HCT116 (cell line): ENCODE data around the gene BTBD2. TPM values are rescaled to one million over a fixed set of nuclear protein-coding genes. Genes with fewer than 3 reads are reported as not detected.
A peak's percentile ranks its signal among the peaks of the same experiment; 100 is the strongest.

Source experiments
- ATAC-seq: fragments of 200-7000 bp; cut with Tn5 transposase; 2 replicates; pipeline ENCODE4 v1.9.1; 2020; ENCODE audit warnings: mild to moderate bottlenecking, moderate library complexity
- BruUV-seq: library from RNA; stranded (reverse); fragments of 400-500 nt; replicated peaks from 2 replicates; lab custom pipeline; 2021; lab: Mats Ljungman, UMichigan
- CTCF ChIA-PET: fragments of 300-600 bp; sonication (Branson Sonifier 250); formaldehyde crosslinking; loops from one replicate; lab custom pipeline; 2021; ENCODE audit warnings: antibody characterized with exemption; lab: Charles Lee
- POLR2A ChIA-PET: fragments of 300-600, 350-600 bp; sonication (Branson Sonifier 250); formaldehyde crosslinking; loops from one replicate; lab custom pipeline; 2021; ENCODE audit warnings: antibody characterized with exemption; lab: Charles Lee
- RAD21 ChIA-PET, 2 experiments: fragments of 300-600 bp; sonication (Branson Sonifier 250); formaldehyde crosslinking; loops; one replicate each; lab custom pipeline; 2023; ENCODE audit warnings: low total read pairs in 2 of 2; ENCODE audit not compliant: uncharacterized antibody in 2 of 2, unreplicated experiment in 2 of 2, low non-redundant PET in 1 of 2; lab: Charles Lee
- DNase-seq: peaks from one replicate; pipeline ENCODE4 v3.0.0-alpha.2; 2010; ENCODE audit warnings: low read depth, low spot score
- H2AFZ ChIP-seq: fragments of 200-600 bp; shearing (Covaris generic), sonication (generic); 2 replicates; pipeline ENCODE4 v1.6.1; 2017; ENCODE audit warnings: low read depth, mixed run types, mixed read lengths, antibody characterized with exemption, low read length; ENCODE audit not compliant: poor library complexity, severe bottlenecking
- H3K27ac ChIP-seq: 2 replicates; pipeline ENCODE4 v1.5.1; 2012; ENCODE audit warnings: low read depth, low read length
- H3K27me3 ChIP-seq: fragments of 200-600 bp; sonication (generic); 2 replicates; pipeline ENCODE4 v1.6.1; 2016; ENCODE audit warnings: mixed run types, low read length, mixed read lengths; ENCODE audit not compliant: insufficient read depth
- H3K36me3 ChIP-seq, 2 experiments: fragments of 200-500 bp in 1 of 2; fragments of 200-600 bp in 1 of 2; sonication (Bioruptor generic) in 1 of 2; sonication (generic) in 1 of 2; 2 replicates each; pipeline versions ENCODE4 v1.5.1 to v1.6.1; 2014 to 2016; ENCODE audit warnings: low read length in 2 of 2, inconsistent platforms in 1 of 2, mixed read lengths in 1 of 2, mixed run types in 1 of 2; ENCODE audit not compliant: insufficient read depth in 2 of 2, control insufficient read depth in 1 of 2
- H3K4me1 ChIP-seq, 2 experiments: fragments of 200-600 bp in 1 of 2; sonication (generic) in 1 of 2; 2 replicates each; pipeline versions ENCODE4 v1.5.1 to v1.6.1; 2012 to 2017; ENCODE audit warnings: low read length in 2 of 2, inconsistent platforms in 1 of 2, mild to moderate bottlenecking in 1 of 2, mixed read lengths in 1 of 2, mixed run types in 1 of 2, moderate library complexity in 1 of 2; ENCODE audit not compliant: insufficient read depth in 2 of 2, control insufficient read depth in 1 of 2
- H3K4me2 ChIP-seq: fragments of 200-600 bp; sonication (generic); 2 replicates; pipeline ENCODE4 v1.6.1; 2017; ENCODE audit warnings: mixed run types, low read length, mixed read lengths
- H3K4me3 ChIP-seq, 2 experiments: fragments of 200-600 bp in 1 of 2; sonication (generic) in 1 of 2; replicated peaks in 1 of 2; 2 replicates each; pipeline ENCODE4 v1.5.1; 2011 to 2016; ENCODE audit warnings: low read length in 2 of 2, control low read depth in 1 of 2, low read depth in 1 of 2, mild to moderate bottlenecking in 1 of 2, mixed read lengths in 1 of 2, mixed run types in 1 of 2
- H3K79me2 ChIP-seq: fragments of 200-600 bp; sonication (generic); 2 replicates; pipeline ENCODE4 v1.6.1; 2017; ENCODE audit warnings: mild to moderate bottlenecking, mixed run types, low read length, moderate library complexity, mixed read lengths; ENCODE audit not compliant: insufficient read depth
- H3K9ac ChIP-seq: fragments of 200-600 bp; sonication (generic); 2 replicates; pipeline ENCODE4 v1.6.1; 2016; ENCODE audit warnings: low read length, mixed read lengths
- H3K9me2 ChIP-seq: fragments of 200-600 bp; sonication (generic), shearing (Covaris generic); 2 replicates; pipeline ENCODE4 v1.6.1; 2017; ENCODE audit warnings: mixed run types, mild to moderate bottlenecking, moderate library complexity; ENCODE audit not compliant: insufficient read depth
- H3K9me3 ChIP-seq, 2 experiments: fragments of 200-500 bp in 1 of 2; fragments of 200-600 bp in 1 of 2; sonication (Bioruptor generic) in 1 of 2; sonication (generic) in 1 of 2; 2 replicates each; pipeline ENCODE4 v1.6.1; 2014 to 2017; ENCODE audit warnings: low read length in 2 of 2, mixed read lengths in 2 of 2, inconsistent platforms in 1 of 2, low read depth in 1 of 2, mild to moderate bottlenecking in 1 of 2, mixed run types in 1 of 2, moderate library complexity in 1 of 2; ENCODE audit not compliant: control insufficient read depth in 1 of 2, insufficient read depth in 1 of 2
- H4K20me1 ChIP-seq: fragments of 200-600 bp; sonication (generic), shearing (Covaris generic); 2 replicates; pipeline ENCODE4 v1.6.1; 2017; ENCODE audit warnings: mixed run types, mild to moderate bottlenecking, moderate library complexity; ENCODE audit not compliant: insufficient read depth
- ATF3 ChIP-seq: IDR thresholded peaks from 2 replicates; pipeline ENCODE4 v1.6.1; 2012
- CEBPB ChIP-seq: IDR thresholded peaks from 2 replicates; pipeline ENCODE4 v1.6.1; 2012; ENCODE audit warnings: low read depth
- CTCF ChIP-seq, 3 experiments: fragments of 200-600 bp in 1 of 3; sonication (generic) in 1 of 3; IDR thresholded peaks in 2 of 3; conservative IDR thresholded peaks in 1 of 3; 2 replicates each; pipeline ENCODE4 v1.5.1; 2012 to 2017; ENCODE audit warnings: low read depth in 2 of 3, low read length in 2 of 3, antibody characterized with exemption in 1 of 3, borderline replicate concordance in 1 of 3, control low read depth in 1 of 3, mild to moderate bottlenecking in 1 of 3, mixed read lengths in 1 of 3, mixed run types in 1 of 3, moderate library complexity in 1 of 3; ENCODE audit not compliant: insufficient read depth in 1 of 3
- EZH2phosphoT487 ChIP-seq: fragments of 200-600 bp; IDR thresholded peaks from 2 replicates; pipeline ENCODE4 v1.6.1; 2018; ENCODE audit warnings: antibody characterized with exemption, borderline replicate concordance
- FOSL1 ChIP-seq: IDR thresholded peaks from 2 replicates; pipeline ENCODE4 v1.6.1; 2012; ENCODE audit warnings: low read depth
- JUND ChIP-seq: IDR thresholded peaks from 2 replicates; pipeline ENCODE4 v1.6.1; 2012
- POLR2A ChIP-seq: IDR thresholded peaks from 2 replicates; pipeline ENCODE4 v1.7.0; 2011; ENCODE audit warnings: borderline replicate concordance; ENCODE audit not compliant: insufficient read depth, insufficient read length; ENCODE audit errors: extremely low read depth
- POLR2AphosphoS5 ChIP-seq: IDR thresholded peaks from 2 replicates; pipeline ENCODE4 v1.6.1; 2011; ENCODE audit warnings: mild to moderate bottlenecking, low read depth, low read length, moderate library complexity
- RAD21 ChIP-seq: IDR thresholded peaks from 2 replicates; pipeline ENCODE4 v1.6.1; 2012; ENCODE audit warnings: low read depth, mild to moderate bottlenecking
- REST ChIP-seq: IDR thresholded peaks from 2 replicates; pipeline ENCODE4 v1.6.1; 2012; ENCODE audit warnings: low read depth
- SRF ChIP-seq: IDR thresholded peaks from 2 replicates; pipeline ENCODE4 v1.6.1; 2012; ENCODE audit warnings: low read depth
- TCF7L2 ChIP-seq: IDR thresholded peaks from 2 replicates; pipeline ENCODE4 v1.7.0; 2011; ENCODE audit warnings: borderline replicate concordance, inconsistent platforms; ENCODE audit not compliant: insufficient read depth, insufficient read length; ENCODE audit errors: extremely low read depth
- YY1 ChIP-seq: IDR thresholded peaks from 2 replicates; pipeline ENCODE4 v1.6.1; 2011; ENCODE audit warnings: low read length, low read depth, moderate library complexity, mild to moderate bottlenecking; ENCODE audit not compliant: insufficient replicate concordance; ENCODE audit errors: extremely low read depth
- ZBTB33 ChIP-seq: IDR thresholded peaks from 2 replicates; pipeline ENCODE4 v1.6.1; 2011; ENCODE audit warnings: mild to moderate bottlenecking, low read length, moderate library complexity; ENCODE audit not compliant: insufficient replicate concordance; ENCODE audit errors: extremely low read depth
- ZFX ChIP-seq: fragments of 450-650 bp; IDR thresholded peaks from 2 replicates; pipeline ENCODE4 v1.6.1; 2017
- intact Hi-C: fragments of 100-400 bp; cut with micrococcal nuclease; formaldehyde crosslinking; loops from 2 replicates; pipeline ENCODE4 v1.10.0; 2022
- total RNA-seq: library from RNA; stranded (reverse); gene quantifications from one replicate; pipeline ENCODE4 v1.2.1, GENCODE V29; 2021; ENCODE audit not compliant: unreplicated experiment

The BTBD2 gene
- total RNA-seq, 1 experiment from 2014 or later: 112 TPM

- H3K27ac ChIP-seq: peak overlapping the region; percentile 95
- peaks cover 18 to 57% of the 10 kb centered on the region in 2 experiments for H3K4me1 ChIP-seq
- H4K20me1 ChIP-seq: no peaks in the 10 kb centered on the region
- TF ChIP-seq CEBPB: no peak
- TF ChIP-seq ZBTB33: no peak
- peak; percentile 28; the same call in 1 of the 2 replicates for TF ChIP-seq ZFX
- no peak for TF ChIP-seq FOSL1
- peak; percentile 24 for TF ChIP-seq TCF7L2
- no peak for TF ChIP-seq POLR2A
- TF ChIP-seq EZH2phosphoT487: no peak
- 0 out of 2 replicates have a peak, but pooled peaks have one; percentile 36 for TF ChIP-seq POLR2AphosphoS5
- TF ChIP-seq YY1: no peak
- TF ChIP-seq JUND: no peak
- no peak for TF ChIP-seq ATF3
- no peak for TF ChIP-seq CTCF (IDR thresholded peaks at IDR 0.05 in 2 of 3, conservative IDR thresholded peaks at IDR 0.05 in 1 of 3; ENCODE audit: borderline replicate concordance in 1 of 3, insufficient read depth in 1 of 3, low read depth in 2 of 3, low read length in 2 of 3)
- no peak for TF ChIP-seq RAD21
- no peak for TF ChIP-seq SRF
- TF ChIP-seq REST: no peak
- H3K9me2 ChIP-seq: no peaks in the 10 kb centered on the region
- ChIA-PET POLR2A (interaction anchor here (0.6 kb wide), 1 partner anchor 36 kb away, joined by 4 read pairs; no protein-coding TSS in a partner anchor), RAD21 (no interaction called here), CTCF (interaction anchor here (0.5 kb wide), 1 partner anchor 14 kb away, joined by 3 read pairs; no protein-coding TSS in a partner anchor)
- H3K79me2 ChIP-seq: peaks cover 56% of the 10 kb centered on the region
- no peak overlapping the region for H2AFZ ChIP-seq
- DNase-seq (no peak), ATAC-seq (peak; percentile 50)
- H3K36me3 ChIP-seq: no peaks in the 10 kb centered on the region
- H3K27me3 ChIP-seq: no peaks in the 10 kb centered on the region
- H3K4me3 ChIP-seq: peak overlapping the region; percentile 83 to 92
- H3K4me2 ChIP-seq: peak overlapping the region; percentile 98
- H3K9ac ChIP-seq: peak overlapping the region; percentile 87
- intact Hi-C loops: no loop called here
- BruUV-seq: TSS peak; percentile 64
- no peaks in the 10 kb centered on the region for H3K9me3 ChIP-seq
Measured at GRCh38 chr19:1942078-1942933, 73.2 kb downstream of the BTBD2 start.
